ENCODE measurements around the gene SLC22A1. TPM values are rescaled to one million over a fixed set of nuclear protein-coding genes. Genes with fewer than 3 reads are reported as not detected.

Gene SLC22A1
- total and polyA plus RNA-seq, 7 donors: 0.17 to 3.3 (median 0.89) TPM

GRCh38 chr6:160188773-160189172, 67.2 kb downstream of the SLC22A1 start:
- no peaks in the 10 kb centered on the region for H3K27me3 ChIP-seq (ENCODE audit: insufficient read depth in 3 of 3, low read length in 2 of 3)
- no peak overlapping the region for H3K27ac ChIP-seq
- ATAC-seq (peak in 1 of 4 donors; percentile 46), DNase-seq (no peak)
- no peak for TF ChIP-seq CTCF (IDR thresholded peaks at IDR 0.05)
- 58 to 94% (median 76%) methylated on average over 1 of the region's 1 CpG for WGBS, 3 donors
- H3K36me3 ChIP-seq (ENCODE audit: insufficient read depth in 1 of 2, low read depth in 1 of 2): no peaks in the 10 kb centered on the region
- intact Hi-C loops (cut with DNase I): no loop called here
- H3K4me1 ChIP-seq: no peaks in the 10 kb centered on the region
- peaks cover 11% of the 10 kb centered on the region for H3K9me3 ChIP-seq
- no peak overlapping the region for H3K4me3 ChIP-seq

- no peak for ATAC-seq
- intact Hi-C loops (cut with DNase I): no loop called here
- Histone ChIP-seq H3K9me3 (peaks cover 17% of the 10 kb centered on the region), H3K27ac (no peak overlapping the region), H3K4me1 (no peaks in the 10 kb centered on the region), H3K36me3 (ENCODE audit: insufficient read depth in 1 of 2, low read depth in 1 of 2) (no peaks in the 10 kb centered on the region), H3K4me3 (no peak overlapping the region), H3K27me3 (ENCODE audit: insufficient read depth in 3 of 3, low read length in 2 of 3) (no peaks in the 10 kb centered on the region)
- TF ChIP-seq CTCF (IDR thresholded peaks at IDR 0.05): no peak
- 73 to 83% (median 79%) methylated on average over 1 of the region's 1 CpG for WGBS, 3 donors
- no peak for DNase-seq
Observed at GRCh38 chr6:160190081-160190480, 68.5 kb downstream of the SLC22A1 start.

- peaks cover 22% of the 10 kb centered on the region for H3K9me3 ChIP-seq
- H3K4me3 ChIP-seq: no peak overlapping the region
- no peaks in the 10 kb centered on the region for H3K4me1 ChIP-seq
- no peak for TF ChIP-seq CTCF (IDR thresholded peaks at IDR 0.05)
- H3K27ac ChIP-seq: no peak overlapping the region
- H3K27me3 ChIP-seq (ENCODE audit: insufficient read depth in 3 of 3, low read length in 2 of 3): no peaks in the 10 kb centered on the region
- intact Hi-C loops (cut with DNase I): no loop called here
- DNase-seq: no peak
- no peak for ATAC-seq
- H3K36me3 ChIP-seq (ENCODE audit: insufficient read depth in 1 of 2, low read depth in 1 of 2): no peaks in the 10 kb centered on the region
Observed at GRCh38 chr6:160190973-160191372, 69.4 kb downstream of the SLC22A1 start.

- no peak for ATAC-seq
- Histone ChIP-seq H3K36me3 (ENCODE audit: insufficient read depth in 1 of 2, low read depth in 1 of 2) (no peaks in the 10 kb centered on the region), H3K4me1 (no peaks in the 10 kb centered on the region), H3K27me3 (ENCODE audit: insufficient read depth in 3 of 3, low read length in 2 of 3) (no peaks in the 10 kb centered on the region), H3K9me3 (peaks cover 22% of the 10 kb centered on the region), H3K4me3 (no peak overlapping the region), H3K27ac (no peak overlapping the region)
- intact Hi-C loops (cut with DNase I): no loop called here
- WGBS, 3 donors: 95 to 100% (median 99%) methylated on average over 1 of the region's 1 CpG
- no peak for DNase-seq
- no peak for TF ChIP-seq CTCF (IDR thresholded peaks at IDR 0.05)
Observed at GRCh38 chr6:160192840-160193239, 71.2 kb downstream of the SLC22A1 start.

DNA sequence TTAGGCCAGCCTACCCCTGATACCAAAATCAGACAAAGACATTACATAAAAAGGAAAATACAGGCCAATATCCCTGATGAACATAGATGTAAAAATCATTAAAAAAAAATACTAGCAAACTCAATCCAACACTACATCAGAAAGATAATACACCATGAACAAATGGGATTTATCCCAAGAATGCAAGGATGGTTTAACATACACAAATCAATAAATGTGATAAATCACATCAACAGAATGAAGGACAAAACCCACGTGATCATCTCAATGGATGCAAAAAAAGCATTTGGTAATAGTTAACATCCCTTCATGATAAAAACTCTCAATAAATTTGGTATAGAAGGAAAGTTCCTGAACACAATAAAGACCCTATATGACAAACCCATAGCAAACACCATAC, 73.2 kb downstream of the SLC22A1 start:
- H3K4me1 ChIP-seq: no peaks in the 10 kb centered on the region
- TF ChIP-seq CTCF (IDR thresholded peaks at IDR 0.05): no peak
- H3K27me3 ChIP-seq (ENCODE audit: insufficient read depth in 3 of 3, low read length in 2 of 3): no peaks in the 10 kb centered on the region
- H3K9me3 ChIP-seq: peaks cover 22% of the 10 kb centered on the region
- DNase-seq (no peak), ATAC-seq (no peak)
- intact Hi-C loops (cut with DNase I): no loop called here
- no peak overlapping the region for H3K27ac ChIP-seq
- no peak overlapping the region for H3K4me3 ChIP-seq
- H3K36me3 ChIP-seq (ENCODE audit: insufficient read depth in 1 of 2, low read depth in 1 of 2): no peaks in the 10 kb centered on the region
- WGBS, 3 donors: 69 to 83% (median 76%) methylated on average over 1 of the region's 1 CpG

Data from psoas muscle (tissue), 8 donors.